Umbilical cord (tissue), 2 donors: Measurements from ENCODE around the gene FAM200C. TPM values are rescaled to one million over a fixed set of nuclear protein-coding genes. Genes with fewer than 3 reads are reported as not detected.
"Not testable (repeated sequence)": the region's sequence is repeated elsewhere in the genome, so short reads cannot be mapped to it uniquely, and the experiment has no call there.

ENCODE experiments used
- DNase-seq: peaks from one replicate; pipeline ENCODE4 v3.0.0-alpha.2; 2015; ENCODE audit warnings: low spot score
- total RNA-seq: library from RNA; depleted of rRNA; stranded (reverse); fragments of >200 nt; gene quantifications from one replicate; pipeline ENCODE4 v1.2.3, GENCODE V29; 2014; ENCODE audit warnings: low replicate concordance; ENCODE audit not compliant: insufficient read depth

The FAM200C gene
- total RNA-seq, result 14.7 TPM

DNA sequence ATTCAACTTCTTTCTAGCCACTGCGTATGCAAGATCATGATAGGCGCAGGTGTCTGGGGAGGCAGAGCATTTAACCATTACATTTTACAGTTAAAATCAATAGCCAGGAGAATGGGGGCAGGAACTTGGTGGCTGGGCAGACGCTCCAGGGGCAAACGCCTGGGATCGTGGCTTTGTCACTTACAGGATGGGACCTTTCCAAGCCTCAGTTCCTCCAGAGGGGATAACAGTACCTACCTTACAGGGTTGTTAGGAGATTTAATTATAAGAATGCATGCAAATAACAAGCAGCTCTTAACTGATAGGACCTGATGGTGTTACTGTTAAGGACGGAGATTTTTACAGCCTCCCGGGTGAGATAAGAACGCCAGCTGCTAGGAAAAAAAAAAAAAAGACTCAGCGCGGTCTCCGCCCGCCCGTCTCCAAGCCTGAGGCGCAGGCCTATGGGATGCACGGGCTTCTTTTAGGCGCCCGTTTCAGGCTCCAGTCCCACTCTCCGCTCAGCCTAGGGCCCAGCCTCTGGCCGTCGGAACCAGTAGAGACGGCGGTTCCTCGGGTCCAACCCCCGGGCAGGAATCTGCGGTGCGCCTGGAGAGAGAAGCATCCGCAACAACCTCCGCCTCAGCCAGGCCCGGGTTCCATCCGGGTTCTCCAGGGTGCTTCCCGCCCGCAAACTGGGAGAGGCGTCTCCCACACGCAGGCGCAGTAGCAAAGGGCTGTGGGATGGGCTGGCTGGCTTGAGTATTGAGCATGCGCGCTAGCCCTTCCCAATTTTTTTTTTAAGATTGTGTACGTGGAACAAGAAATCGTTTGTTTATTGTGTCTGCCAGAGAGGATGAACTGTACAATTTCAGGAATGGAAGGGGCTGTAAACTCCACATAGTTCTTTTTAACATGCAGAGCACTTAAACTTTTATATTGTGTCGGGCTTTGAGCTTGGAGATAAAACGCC is at the start of gene FAM200C:
FAM200C (minus strand) TSS at position 653 of the 952 bp plus-strand sequence. CDS start 4,564 bp downstream, outside the sequence.
- peak; percentile 98 for DNase-seq

- DNase-seq, result no peak
These were observed 49.6 kb upstream of the FAM200C start for GRCh38 chr5:160449458-160449857.

DNA sequence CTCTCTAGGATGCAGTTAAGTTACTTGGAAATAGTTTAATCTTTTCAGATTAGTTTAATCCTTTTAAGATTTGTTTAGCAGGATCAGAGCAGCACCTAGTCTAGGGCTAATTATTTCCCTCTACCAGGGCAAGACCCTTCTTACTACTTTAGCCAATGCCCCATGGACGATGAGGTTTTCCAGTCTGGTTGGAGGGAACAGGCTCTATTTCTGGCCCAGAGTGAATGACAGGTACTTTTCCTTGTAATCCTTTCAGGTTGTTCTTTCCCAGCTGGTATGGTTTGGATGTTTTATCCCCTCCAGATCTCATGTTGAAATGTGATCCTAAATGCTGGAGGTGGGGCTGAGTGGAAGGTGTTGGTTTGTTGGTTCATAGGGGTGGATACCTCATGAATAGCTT is 49.0 kb upstream of the FAM200C start:
- DNase-seq, result no peak

GRCh38 chr5:160445751-160446150 is 45.9 kb upstream of the FAM200C start:
- no peak for DNase-seq

DNA sequence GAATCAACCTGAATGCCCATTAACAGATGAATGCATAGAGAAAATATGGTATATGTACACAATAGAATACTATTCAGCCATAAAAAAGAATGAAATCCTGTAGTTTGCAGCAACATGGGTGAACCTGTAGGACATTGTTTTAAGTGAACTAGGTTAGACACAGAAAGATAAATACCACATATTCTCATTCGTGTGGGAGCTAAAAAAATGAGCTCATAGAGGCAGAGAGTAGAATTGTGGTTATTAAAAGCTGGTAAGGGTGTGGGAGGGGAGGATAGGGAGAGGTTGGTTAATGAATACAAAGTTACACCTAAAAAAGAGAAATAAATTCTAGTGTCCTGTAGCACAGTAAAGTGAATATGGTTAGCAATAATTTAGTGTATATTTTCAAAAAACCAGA is 45.3 kb upstream of the FAM200C start:
- DNase-seq, result no peak

DNA sequence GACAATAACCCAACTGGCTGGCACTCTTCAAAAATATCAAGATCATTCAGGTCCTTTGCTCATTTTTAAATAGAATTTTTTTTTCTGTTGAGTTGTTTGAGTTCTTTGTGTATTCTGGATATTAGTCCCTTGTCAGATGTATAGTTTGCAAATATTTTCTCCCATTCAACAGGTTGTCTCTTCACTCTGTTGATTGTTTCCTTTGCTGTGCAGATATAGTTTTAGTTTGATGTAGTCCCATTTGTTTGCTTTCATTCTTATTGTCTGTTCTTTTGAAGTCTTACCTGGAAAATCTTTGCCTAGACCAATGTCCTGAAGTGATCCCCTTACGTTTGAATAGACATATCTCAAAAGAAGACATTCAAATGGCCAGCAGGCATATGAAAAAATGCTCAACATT is 44.6 kb upstream of the FAM200C start:
- no peak for DNase-seq

- DNase-seq, result no peak
These were observed 43.1 kb upstream of the FAM200C start for GRCh38 chr5:160442824-160443431.

DNA sequence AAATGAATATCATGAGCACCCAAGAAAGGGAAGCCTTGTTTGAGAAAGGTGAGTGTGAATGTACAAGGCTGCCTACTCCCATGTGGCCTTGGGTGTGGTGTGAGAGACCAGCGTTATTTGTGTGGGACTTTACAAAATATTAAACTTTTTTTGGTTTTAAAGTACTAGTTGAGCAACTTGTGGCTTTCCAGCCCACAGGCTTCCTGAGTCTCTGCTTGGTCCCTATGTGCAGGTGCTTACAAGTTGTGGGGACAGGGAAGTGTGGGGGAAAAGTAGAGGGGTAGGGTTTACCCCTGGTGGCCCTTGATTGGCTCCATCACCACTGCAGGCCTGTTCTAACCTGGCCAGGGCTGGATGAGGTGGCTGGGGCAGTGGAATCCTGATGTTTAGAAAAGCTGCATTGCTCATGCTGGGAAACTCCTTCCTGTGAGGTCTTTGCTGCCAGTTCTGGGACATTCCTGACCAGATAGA is 41.5 kb upstream of the FAM200C start:
- DNase-seq, result no peak

DNA sequence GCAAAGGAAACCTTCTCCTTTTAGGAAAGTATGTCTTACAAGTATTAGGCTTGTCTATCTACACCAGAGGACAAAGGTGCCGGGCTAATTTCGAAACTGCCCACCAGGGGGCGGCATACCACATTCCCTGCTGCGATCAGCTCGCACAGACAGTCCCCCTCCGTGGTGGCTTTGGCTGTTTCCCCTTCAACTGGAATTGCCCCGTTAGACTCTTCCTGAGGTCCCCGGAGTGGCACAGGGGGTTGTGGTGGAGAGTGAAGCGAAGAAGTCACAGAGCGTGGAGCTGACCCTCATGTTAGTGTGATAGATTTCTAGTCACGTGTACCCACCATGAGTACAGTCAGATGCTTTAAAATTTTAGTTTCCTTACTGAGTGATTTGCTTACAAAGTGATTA is 39.3 kb upstream of the FAM200C start:
- DNase-seq, result peak; percentile 87

- DNase-seq, result peak; percentile 74
These were observed 38.7 kb upstream of the FAM200C start for GRCh38 chr5:160438316-160439204.

DNA sequence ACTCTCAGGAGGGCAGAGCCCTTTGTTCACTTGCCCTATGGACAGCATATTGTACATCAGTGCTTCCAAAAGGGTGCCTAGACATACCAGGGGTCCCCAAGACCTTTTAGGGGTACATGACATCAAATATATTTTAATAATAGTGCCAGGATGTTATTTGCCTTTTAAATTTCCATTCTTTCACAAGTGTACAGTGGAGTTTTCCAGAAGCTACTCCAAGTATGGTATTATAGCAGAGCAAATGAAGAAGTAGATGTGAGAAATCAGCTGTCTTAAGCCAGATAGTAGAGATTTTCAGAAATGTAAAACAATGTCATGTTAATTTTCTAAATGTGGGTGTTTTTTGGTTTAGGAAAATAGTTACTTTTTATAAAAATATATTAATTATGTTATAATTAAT is 37.4 kb upstream of the FAM200C start:
- no peak for DNase-seq

- DNase-seq, result not testable (repeated sequence)
These were observed 36.8 kb upstream of the FAM200C start for GRCh38 chr5:160436661-160437060.

- no peak for DNase-seq
These were observed 36.2 kb upstream of the FAM200C start for GRCh38 chr5:160436017-160436416.

- DNase-seq, result no peak
These were observed 35.7 kb upstream of the FAM200C start for GRCh38 chr5:160435532-160435931.

GRCh38 chr5:160434022-160434531 is 34.2 kb upstream of the FAM200C start:
- DNase-seq, result peak; percentile 66

DNA sequence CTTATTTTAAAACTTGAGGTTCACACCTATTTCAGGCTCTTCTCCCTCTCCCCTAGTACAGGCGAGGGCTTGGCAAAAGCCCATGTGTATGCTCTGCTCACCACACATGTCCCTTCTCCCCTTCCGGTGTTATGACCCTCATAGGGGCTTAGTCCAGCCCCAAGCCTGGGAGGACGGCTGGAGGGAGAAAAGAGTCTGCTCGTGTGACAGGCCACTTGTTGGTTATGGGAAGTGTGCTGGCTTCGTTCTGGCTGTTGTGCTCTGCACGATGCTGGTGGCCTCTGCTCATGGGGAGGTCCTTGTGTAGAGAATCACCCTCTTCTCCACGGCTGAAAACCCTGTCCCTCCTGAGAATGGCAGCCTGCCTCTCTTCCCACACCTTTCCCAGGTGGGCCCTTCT is 32.9 kb upstream of the FAM200C start:
- no peak for DNase-seq

DNA sequence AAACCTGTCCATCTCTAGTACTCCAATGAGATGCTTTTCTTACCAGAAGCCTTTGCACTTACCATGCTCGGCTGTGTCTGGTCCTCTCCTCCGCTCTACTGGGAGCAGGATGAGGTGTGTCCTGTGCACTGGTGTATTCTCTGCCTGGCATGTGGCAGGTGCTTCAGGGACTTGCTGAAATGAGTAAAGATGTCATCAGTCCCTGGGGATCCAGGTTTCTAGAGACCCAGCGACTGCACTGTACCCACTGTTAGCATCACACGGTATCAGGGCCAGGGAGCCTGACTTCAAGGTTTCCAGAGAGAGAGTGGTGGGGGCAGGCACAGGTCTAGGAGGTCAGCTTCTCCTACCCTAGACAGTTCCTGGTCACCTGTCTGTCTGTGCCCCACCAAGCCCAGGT is 32.3 kb upstream of the FAM200C start:
- no peak for DNase-seq

GRCh38 chr5:160427607-160428006 is 27.8 kb upstream of the FAM200C start:
- DNase-seq, result no peak

DNA sequence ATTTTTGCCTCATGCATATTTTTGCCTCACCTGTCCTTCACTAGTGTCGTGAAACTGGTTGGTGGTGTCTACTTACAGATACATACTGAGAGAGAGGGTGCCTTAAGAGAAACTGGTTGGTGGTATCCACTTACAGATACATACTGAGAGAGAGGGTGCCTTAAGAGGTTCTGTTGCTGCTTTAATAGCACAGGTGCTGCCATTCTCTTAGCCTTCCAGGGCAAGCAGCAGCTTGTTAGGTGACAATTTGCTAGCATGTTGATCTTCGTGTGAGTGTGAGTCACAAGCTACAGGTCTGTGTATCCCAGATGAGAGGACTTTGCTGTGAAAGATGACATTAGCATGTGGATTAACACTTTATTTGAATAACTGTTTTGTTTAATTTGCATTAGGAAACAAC is 23.2 kb upstream of the FAM200C start:
- peak; percentile 42 for DNase-seq

GRCh38 chr5:160421625-160422258 is 21.9 kb upstream of the FAM200C start, which contains the start of gene PTTG1:
PTTG1 (plus strand) TSS chr5:160421855; CDS start chr5:160422313, 458 bp downstream.
- DNase-seq, result peak; percentile 99

GRCh38 chr5:160420331-160420610 is 20.4 kb upstream of the FAM200C start:
- no peak for DNase-seq
